RWPE1 (cell line): ENCODE data around the gene MRAP.
"Not testable (repeated sequence)": the region's sequence is repeated elsewhere in the genome, so short reads cannot be mapped to it uniquely, and the experiment has no call there.

ENCODE experiments used
- CTCF ChIA-PET: fragments of 350-600 bp; sonication (Branson Sonifier 250); formaldehyde crosslinking; extraction: SDS; loops from one replicate; lab custom pipeline; 2021; lab: Yijun Ruan, JAX
- POLR2A ChIA-PET: fragments of 400-600 bp; formaldehyde crosslinking; extraction: SDS; loops from one replicate; lab custom pipeline; 2020; ENCODE audit warnings: antibody characterized with exemption; ENCODE audit not compliant: low non-redundant PET; lab: Yijun Ruan, JAX
- DNase-seq: peaks from one replicate; pipeline ENCODE4 v3.0.0; 2012; ENCODE audit warnings: low spot score
- H3K27ac ChIP-seq: fragments of 450-650 bp; 2 replicates; pipeline ENCODE4 v1.5.1; 2017
- CTCF ChIP-seq: fragments of 450-650 bp; conservative IDR thresholded peaks from 2 replicates; pipeline ENCODE4 v1.5.1; 2017; ENCODE audit warnings: low read depth, mild to moderate bottlenecking

MRAP gene

GRCh38 chr21:32303385-32303784, 4.7 kb downstream of the MRAP start:
- no peak for TF ChIP-seq CTCF
- ChIA-PET CTCF (no interaction called here), POLR2A (no interaction called here)

GRCh38 chr21:32304998-32305397, 6.3 kb downstream of the MRAP start:
- CTCF ChIA-PET = no interaction called here
- H3K27ac ChIP-seq = no peak overlapping the region
- TF ChIP-seq CTCF = no peak
- POLR2A ChIA-PET = no interaction called here
- DNase-seq = no peak

More at GRCh38 chr21:32303385-32303784, 4.7 kb downstream of the MRAP start:
- H3K27ac ChIP-seq = no peak overlapping the region
- DNase-seq = no peak

- ChIA-PET POLR2A (no interaction called here), CTCF (no interaction called here)
- TF ChIP-seq CTCF = no peak
- no peak for DNase-seq
- H3K27ac ChIP-seq = no peak overlapping the region
Observed at GRCh38 chr21:32306021-32306780, 7.5 kb downstream of the MRAP start.

GRCh38 chr21:32307706-32308105, 9.1 kb downstream of the MRAP start:
- no peak overlapping the region for H3K27ac ChIP-seq
- DNase-seq = no peak
- ChIA-PET POLR2A (no interaction called here), CTCF (interaction anchor here (0.7 kb wide), 1 partner anchor 294 kb away, joined by 4 read pairs; no protein-coding TSS in a partner anchor)
- TF ChIP-seq CTCF = no peak

GRCh38 chr21:32308696-32309095, 10.0 kb downstream of the MRAP start:
- no peak for TF ChIP-seq CTCF
- H3K27ac ChIP-seq = no peak overlapping the region
- ChIA-PET CTCF (no interaction called here), POLR2A (no interaction called here)
- no peak for DNase-seq

- 0 out of 2 replicates have a peak overlapping the region, but pooled peaks have one; percentile 11 for H3K27ac ChIP-seq
- no peak for DNase-seq
- ChIA-PET CTCF (no interaction called here), POLR2A (no interaction called here)
- TF ChIP-seq CTCF = no peak
Observed at GRCh38 chr21:32309906-32310460, 11.3 kb downstream of the MRAP start.

- H3K27ac ChIP-seq, CTCF ChIA-PET, DNase-seq, POLR2A ChIA-PET: not testable (repeated sequence)
Observed at GRCh38 chr21:32310976-32311375, 12.3 kb downstream of the MRAP start.
